Measurements from ENCODE around the gene LRP1B.

LRP1B gene

DNA sequence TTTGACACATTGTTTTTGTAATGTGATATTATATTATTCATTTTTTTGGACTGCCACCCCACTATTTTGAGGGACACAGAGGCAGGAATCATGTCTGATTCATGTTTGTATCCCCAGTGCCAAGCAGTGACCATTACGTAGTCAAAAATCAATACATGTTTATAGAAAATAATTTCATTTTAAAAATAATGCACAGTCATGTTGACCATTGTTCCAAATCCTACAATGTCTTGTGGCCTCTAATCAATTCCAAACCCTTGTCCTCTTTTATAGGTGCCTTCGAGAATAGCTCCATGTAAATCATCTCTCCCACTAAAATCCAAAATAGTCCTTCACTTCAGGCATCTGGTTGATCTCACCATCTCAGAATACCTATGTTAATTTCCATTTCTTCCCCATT lies 454.7 kb downstream of the LRP1B start:
- DNase-seq (ENCODE audit: low spot score): no peak

DNA sequence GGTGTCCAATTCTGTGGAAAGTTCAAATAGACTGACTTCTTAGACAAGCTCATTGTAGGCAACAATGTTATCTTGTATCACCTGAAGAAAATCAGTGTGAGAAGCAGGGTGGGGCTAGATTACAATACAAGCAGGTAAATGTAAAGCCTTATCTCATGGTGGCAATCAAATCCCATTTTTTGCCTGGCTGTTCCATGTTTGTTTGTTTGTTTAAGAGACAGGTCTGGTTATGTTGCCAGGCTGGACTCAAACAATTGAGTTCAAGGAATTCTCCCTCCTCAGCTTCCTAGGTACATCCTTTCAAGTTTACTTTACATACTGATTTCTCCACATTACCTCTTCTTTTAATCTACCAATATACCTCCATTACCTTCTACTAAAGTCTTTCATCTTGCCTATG lies 464.6 kb downstream of the LRP1B start:
- DNase-seq (ENCODE audit: low spot score): no peak

DNA sequence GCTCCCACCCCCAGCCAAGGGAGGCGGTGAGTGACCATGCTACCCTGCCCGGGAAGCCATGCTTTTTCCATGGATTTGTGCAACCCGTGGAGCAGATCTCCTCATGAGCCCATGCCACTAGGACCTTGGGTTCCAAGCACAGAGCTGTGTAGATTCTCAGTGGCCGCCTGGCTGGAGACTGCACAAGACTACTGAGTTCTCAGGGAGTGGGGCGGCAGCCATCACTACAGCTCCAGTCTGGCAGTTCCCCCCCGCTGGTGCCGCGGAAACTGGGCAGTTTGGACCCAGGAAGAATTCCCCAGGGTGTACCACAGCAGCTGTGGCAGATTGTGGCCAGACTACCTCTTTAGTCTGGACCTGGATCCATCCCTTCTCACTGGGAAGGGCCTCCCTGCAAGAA lies 470.6 kb downstream of the LRP1B start:
- no peak for DNase-seq (ENCODE audit: low spot score)

DNA sequence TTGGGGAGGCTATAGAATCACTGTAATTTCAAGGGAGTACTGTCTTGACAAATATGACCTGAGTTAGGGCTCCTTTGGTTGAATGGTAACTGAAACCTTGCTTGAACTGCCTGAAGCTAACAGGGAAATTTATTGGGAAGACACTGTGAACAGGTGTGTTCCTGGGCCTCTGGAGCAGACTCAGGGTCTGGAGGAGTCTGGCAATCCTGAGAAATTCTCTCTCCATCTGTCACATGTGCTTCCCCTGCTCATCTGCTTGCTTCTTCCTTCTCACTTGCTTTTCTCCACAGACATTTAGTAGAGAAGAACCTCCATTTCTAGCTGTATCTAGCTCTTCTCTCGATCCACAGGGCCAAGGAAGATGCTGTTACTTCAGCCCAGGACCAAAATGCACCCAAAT lies 476.5 kb downstream of the LRP1B start:
- DNase-seq (ENCODE audit: low spot score): no peak

DNA sequence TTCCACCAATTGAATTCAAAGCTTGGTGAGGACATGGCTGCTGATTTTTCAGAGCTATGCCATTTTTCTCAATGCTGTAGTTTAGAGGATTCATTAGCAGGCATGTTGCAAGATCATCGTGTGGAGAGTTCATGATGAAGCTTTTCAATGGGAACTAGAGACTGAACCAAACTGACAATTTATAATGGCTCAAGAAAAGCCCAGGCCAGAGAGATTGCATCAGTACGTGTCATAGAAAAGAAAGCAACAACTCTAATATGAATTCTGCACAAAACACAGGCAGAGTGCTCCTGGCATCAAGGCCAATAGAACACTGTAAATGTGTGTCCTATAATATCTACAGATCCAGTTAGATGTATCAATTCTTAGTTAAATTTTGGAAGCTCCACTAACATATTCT lies 477.6 kb downstream of the LRP1B start:
- DNase-seq (ENCODE audit: low spot score): no peak

DNA sequence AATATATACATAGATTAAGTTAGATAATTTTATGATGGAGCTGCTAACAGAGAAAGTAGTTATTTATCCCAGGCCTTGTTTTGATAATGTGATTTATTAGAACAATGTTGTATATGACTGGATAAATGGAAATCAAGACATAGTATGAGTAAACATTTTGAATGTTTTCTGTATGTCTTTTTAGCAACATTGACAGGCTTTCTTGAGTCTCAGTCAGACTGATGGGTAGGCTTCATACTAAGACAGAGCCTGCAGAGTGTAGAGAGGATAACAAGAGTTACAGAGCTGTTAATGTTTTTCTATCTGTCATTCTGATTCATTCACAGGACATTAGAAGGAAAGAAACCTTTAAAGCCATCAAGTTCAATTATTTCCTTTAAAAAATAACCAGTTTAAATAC lies 478.5 kb downstream of the LRP1B start:
- DNase-seq (ENCODE audit: low spot score): no peak

DNA sequence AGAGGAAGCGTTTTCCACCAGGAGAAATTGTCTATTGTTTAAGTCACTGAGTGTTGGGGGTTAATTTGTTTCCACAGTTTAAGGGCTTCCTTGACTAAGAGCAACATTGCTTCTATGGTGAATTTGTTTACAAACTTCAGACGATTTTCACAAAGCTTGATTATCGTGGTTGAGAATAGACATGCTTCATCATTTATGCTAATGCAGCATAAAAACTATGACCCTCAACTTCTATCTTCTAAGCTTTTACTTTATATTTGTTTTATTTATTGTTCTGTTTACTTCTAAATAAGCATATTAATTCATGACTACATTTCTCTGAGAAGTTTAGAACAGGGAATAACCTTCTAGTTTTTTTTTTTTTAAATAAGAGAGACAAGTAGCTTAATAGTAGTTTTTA lies 483.5 kb downstream of the LRP1B start:
- no peak for DNase-seq (ENCODE audit: low spot score)

DNA sequence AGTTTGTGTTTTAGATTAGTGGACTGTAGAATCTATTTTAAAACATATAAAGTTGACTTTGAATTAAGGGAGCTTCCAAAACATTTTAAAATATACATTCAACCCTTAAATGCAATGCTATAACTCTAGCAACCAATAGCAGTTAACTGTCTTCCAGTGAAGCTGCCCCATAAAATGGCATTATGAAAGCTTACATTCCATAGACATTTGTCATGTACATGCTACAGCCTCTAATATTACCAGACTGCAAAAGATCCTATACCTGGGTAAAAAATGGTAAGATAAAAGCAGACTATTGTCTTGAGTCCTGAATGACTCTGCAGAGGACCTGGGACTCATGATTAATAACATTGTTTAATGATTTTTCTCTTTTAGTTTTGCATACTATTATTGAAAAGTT lies 489.4 kb downstream of the LRP1B start:
- DNase-seq (ENCODE audit: low spot score): no peak

DNA sequence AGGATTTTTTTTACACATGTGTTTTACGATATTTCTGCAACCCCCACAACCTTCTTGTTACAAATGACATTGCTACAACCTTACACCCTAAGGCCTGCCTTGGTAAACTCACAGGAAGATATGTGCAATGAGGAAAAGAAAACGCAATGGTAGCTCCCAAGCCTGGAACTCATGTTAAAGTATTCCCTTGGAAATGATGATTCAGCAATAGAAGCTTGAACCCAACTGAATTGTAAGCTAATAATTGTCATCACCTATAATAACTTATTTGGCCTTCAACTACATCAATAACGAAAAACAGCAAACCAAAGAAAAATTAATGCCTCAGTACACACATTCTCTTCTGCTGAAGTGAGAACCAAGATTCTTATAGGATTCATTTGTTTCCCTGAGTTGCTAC lies 491.0 kb downstream of the LRP1B start:
- no peak for DNase-seq (ENCODE audit: low spot score)

DNA sequence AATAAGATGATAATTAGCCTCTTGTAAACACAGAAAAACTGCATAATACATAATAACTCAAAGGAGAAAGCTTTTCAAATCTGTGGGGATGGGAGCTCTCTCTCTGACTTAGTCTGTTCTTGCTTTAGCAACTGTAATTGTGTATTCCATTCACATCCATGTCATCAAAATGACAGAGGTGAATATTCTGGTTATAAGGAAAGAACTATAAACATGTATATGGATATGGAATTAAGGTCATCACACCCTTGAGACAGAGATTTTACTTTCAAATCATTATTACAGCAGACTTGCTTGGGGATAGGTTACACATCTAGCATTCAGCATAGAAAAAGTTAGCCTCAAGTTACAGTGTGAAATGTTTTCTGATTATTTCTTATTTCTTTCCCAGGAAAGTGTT lies 497.7 kb downstream of the LRP1B start:
- DNase-seq (ENCODE audit: low spot score): no peak

DNA sequence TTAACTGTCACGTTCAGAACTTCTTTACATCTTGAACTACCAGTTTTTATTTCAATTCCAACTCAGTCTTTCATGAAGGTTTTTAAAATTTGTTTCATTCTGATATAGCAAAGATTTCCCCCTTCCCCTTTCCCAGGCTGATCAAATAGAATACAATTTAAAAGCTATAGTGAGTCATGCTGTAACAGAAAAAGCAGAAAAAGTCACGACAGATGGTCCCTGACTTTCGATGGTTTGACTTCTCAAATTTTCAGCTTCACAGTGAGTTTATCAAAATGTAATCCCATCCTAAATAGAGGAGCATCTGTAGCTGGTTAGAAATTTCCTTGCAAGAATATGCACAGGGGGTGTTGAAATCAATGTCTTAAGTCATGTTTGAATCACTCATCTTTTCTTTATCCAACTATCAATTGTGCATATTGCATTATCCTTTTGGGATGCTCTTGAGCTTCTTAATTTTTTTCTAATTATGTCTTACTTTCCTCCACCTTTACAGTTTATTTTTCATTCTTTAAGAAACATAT lies 500.3 kb downstream of the LRP1B start:
- no peak for DNase-seq (ENCODE audit: low spot score)

DNA sequence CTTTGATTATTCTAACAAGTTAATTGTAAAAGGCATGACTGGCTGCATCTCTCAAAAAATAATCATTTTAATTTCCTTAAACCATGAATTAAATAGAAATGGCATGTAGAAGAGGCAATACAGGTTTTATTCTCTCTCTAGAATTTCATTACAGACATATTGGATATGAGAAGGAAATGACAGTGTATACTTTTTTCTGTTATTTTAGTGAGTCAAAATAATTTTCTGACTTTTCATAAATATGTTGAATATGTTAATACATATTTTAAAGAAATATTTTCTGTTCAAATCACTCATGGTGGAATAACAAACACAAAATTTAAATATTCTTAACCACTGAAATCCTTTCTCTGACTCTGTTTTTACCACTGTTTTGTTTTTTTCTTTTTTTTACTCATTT lies 510.4 kb downstream of the LRP1B start:
- DNase-seq (ENCODE audit: low spot score): no peak

DNA sequence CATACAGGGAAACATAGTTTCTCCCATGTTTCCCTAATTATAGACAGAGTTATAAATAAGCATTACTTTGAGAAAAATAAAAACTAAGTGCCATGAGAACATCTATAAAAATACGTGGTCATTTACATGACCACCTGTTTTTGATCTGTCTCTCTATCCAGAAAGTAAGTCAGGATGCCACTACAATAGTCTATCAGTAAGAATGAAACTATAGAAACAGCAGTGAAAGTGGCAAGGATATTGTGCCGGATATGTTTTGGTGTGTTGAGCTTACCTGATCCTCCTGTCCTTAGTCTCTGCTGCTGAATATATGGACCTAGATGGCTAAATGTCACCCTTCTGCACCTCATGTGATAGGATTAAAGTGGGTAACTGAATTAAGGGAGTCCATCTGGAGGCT lies 512.4 kb downstream of the LRP1B start:
- DNase-seq (ENCODE audit: low spot score): no peak

DNA sequence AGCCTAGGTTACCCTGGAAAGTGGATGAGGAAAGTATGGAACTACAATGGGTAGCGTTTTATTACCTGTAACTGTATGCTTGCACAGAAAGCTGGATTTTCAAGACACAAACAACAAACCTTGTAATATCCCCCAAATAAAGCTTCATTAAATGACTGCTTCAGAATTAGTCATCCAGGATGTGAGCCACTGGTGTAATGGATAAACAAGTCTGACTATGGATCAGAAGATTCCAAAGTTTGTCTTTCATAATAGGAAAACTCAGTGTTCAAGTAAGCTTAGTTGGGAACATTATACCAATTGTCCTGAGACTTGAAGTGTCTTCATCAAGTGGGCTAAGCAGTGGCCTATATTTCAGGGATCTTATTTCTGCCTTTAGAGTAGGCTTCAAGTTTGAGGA lies 518.8 kb downstream of the LRP1B start:
- DNase-seq (ENCODE audit: low spot score): no peak

DNA sequence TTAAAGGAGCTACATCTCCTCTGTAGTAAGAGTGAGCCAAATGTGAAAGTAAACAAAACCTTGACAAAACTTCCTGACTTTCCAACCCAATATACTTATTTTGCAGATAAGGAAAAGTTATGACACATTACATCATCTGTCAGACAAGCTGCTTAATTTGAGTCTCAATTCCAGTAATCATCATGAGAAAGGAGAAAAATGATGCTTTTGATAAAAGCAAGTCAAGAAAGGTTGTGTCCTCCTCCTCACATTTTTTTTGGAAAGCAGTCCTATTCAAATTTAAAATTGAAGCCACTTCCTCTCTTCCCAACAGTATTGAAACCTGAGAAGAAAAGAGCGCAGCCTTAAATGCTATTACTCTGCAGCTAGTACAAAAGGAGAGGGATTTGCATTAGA lies 519.6 kb downstream of the LRP1B start:
- no peak for DNase-seq (ENCODE audit: low spot score)

DNA sequence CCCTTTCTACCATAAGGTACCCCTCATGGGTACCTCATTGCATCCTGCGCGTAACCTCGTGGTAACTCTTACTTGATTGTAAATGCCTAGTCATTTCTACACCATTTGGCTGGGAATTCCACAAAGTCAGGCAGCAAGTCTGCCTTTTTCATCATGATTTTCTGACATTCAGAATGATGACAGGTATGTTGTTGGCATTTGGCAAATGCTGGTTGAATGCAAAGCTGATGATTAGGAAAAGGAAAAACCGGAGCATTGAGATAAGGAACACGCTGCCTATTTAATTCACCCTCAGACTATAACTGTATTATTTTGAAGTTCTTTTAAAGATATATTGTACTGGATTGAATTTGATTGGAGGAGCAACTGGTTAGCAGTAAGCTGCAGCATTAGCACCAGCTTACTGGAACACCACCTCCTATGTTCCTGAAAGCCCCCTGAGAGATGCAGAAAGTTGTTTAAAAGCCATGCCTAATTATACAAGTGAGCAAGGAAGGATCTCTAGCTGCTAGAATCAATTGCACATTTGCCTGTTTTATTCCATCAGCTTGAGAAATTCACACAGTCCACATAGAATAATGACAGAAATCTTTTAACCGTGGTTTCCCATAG lies 520.1 kb downstream of the LRP1B start:
- no peak for DNase-seq (ENCODE audit: low spot score)

DNA sequence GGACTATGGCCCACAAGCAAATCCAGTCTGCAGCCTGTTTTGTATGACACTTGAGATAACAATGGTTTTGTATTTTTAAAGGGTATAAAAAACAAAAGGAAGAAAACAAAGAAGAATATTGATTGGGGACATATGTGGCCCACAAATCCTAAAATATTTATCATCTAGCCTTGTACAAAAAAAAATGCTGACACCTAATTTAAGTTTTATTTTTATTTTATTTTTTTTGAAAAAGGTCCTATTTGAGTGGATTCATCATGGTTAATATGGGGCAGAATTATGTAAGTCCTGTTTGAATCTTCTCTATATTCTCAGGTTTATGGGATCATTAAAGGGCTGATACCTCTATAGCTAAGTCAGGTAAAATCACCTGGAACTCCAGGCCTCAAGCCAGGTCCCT lies 525.7 kb downstream of the LRP1B start:
- no peak for DNase-seq (ENCODE audit: low spot score)

DNA sequence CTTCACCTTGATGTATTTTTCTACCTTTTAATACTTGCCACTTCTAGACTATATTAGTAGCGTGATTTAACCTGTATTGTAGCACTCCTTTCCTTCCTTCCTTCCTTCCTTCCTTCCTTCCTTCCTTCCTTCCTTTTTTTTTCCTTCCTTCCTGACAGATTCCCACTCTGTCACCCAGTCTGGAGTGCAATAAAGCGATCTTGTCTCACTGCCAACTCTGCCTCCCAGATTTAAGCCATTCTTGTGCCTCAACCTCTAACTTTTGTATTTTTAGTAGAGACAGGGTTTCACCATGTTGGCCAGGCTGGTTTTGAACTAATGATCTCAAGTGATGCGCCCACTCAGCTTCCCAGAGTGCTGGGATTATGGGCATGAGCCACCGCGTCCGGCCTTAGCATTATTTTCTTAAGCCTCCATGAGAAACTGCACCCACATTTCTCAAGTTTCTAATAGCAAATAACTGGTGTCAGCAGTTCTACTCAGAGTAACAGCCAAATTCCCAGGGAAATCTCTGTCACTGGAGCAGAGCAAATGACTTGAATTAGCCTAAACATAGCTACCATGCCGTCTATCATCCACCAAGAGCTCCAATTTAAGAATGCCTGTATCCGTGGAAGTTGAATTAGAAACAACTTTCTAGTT lies 529.2 kb downstream of the LRP1B start:
- no peak for DNase-seq (ENCODE audit: low spot score)

DNA sequence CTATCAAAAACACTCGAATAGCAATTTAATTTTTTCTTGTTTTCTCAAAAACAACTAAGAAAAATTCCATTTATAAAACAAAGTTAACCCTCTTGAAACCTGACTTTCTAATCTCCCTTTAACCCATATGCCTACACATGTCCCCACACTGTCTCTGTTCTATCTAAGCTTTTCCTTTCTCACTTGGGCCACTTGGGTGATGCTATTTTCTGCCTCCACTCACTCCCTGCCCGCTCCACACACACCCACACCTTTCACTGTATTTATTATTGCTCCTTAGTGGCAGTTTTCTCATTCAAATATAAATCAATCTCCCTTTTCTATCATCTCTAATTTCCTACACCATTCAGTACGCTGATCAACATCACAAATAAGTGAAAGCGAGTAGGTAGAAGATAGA lies 531.1 kb downstream of the LRP1B start:
- DNase-seq (ENCODE audit: low spot score): no peak

DNA sequence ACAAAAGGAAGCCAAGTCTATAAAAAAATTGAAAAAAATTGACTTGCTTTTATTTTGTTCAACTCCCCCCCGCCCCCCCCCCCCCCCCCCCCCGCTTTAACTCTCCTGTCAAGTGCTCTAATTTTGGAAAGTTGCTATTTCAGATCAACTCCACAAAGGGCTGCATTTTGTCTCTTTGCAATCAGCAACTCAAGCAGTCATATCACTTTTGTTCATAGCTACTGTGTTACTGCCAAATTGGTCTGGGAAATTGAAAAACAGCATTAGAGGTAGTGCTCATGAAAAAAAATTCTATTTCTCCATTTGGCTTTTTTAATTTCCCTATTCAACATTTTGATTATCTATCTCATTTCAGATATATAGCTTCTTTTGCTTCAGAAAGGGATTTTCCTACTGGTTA lies 531.8 kb downstream of the LRP1B start:
- no peak for DNase-seq (ENCODE audit: low spot score)

DNA sequence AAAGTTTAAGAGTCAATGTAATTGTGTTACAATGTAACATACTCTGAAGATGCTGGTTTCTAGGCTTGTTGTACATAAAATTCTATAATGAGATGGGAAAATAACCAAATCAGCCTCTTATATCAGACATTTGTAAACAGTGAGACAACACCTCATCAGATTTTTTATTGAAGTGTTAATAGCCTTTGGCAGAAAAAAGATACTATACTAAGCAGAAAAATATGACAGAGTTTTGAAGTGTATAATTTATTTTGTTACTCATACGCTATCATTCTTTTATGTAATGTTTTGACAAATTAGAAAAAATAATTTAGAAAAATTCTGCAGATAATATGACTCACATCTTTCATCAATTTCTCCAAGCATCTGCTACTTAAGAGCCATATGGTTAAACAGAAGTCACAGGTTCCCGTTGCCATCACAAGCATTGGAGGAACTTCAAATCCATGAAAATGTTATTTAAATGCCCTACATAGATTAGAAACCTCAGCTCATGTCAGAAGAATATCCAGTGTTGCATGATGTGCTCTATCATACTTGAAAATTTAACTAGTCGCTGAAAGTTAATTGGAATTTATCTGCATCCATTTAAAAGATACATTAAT lies 535.4 kb downstream of the LRP1B start:
- no peak for DNase-seq (ENCODE audit: low spot score)

DNA sequence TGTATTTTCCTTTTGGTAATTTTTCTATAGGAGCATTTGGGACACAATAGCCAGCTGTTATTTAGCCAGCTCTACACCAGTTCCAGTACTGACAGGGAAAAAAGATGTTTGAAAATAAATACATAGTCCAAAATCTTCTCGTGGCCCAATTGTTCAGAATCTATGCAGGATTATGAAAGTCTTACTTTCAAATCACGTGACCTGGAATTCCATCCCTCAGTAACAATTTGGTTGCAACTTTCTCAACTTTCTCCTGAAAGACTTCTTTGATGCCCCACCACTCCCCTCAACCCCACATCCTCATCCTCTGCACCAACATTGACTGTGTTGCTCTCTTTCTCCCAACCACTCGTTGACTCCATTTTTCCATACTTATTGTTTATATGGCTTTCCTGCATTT lies 539.0 kb downstream of the LRP1B start:
- no peak for DNase-seq (ENCODE audit: low spot score)

DNA sequence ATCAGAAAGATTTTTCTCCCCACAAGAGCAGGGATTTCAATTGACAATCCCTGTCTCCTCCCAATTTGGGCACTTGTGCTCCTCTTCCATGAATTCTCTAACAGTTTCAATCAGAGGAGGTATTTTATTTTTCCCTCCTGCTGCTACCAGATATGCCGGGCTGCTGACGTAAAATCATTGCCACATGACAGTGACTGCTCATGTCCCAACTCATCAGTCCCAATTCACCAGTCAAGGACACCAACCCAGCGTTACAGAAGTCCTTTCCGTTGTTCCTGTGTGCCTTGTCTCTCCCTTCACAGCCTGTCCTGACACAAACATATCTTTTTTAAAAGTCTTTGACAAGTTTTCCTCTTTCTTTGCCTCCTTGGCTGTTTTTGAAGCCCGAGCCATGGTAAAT lies 540.2 kb downstream of the LRP1B start:
- DNase-seq (ENCODE audit: low spot score): no peak

DNA sequence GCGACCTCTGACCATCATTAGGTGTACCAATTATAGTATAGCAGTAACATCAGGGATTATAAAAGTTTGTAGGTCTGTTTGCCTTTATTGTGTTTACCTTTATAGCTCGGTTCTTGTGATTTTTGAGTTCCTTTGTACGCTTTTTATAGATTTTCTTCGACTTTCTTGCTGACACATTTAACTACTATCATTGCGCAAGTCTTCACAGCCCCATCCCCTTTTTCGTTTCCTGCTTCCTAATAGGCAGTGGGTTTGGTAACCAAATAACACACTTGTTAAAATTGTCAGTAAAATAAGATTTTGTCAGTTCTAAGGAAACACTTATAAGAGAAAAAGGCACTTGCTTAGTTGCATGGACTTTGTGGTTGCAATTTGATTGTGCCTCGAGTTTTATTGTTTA lies 541.5 kb downstream of the LRP1B start:
- no peak for DNase-seq (ENCODE audit: low spot score)
